Measurements from ENCODE around the gene SORT1. TPM values are rescaled to one million over a fixed set of nuclear protein-coding genes. Genes with fewer than 3 reads are reported as not detected.

The SORT1 gene
- total and polyA plus RNA-seq, 2 of the 8 experiments (the other 6 are each of a cell fraction or from before 2014, with no cell fraction given), result 18.7 to 69.6 TPM

- no peak overlapping the region for H2BK120ac ChIP-seq (replicated peaks; ENCODE audit: low read depth, low read length)
- H3K4me1 ChIP-seq (replicated peaks in 1 of 4; ENCODE audit: control insufficient read depth in 3 of 4, insufficient read depth in 4 of 4, low read length in 3 of 4), result no peaks in the 10 kb centered on the region; a peak in 1 of 7 replicates
- ChIA-PET POLR2A (ENCODE audit: partially characterized antibody) (interaction anchor here (1.0 to 1.3 kb wide), 2 partner anchors 42 to 79 kb away, joined by 3 to 4 read pairs; partner anchors contain the start of gene SORT1), CTCF (ENCODE audit: partially characterized antibody) (interaction anchor here (1.0 to 5.2 kb wide), 8 partner anchors 13 to 81 kb away, joined by 3 to 41 read pairs (median 6); partner anchors contain the start of gene MYBPHL)
- H3K79me1 ChIP-seq (ENCODE audit: low read depth, low read length), result no peaks in the 10 kb centered on the region
- FAIRE-seq (no peak), DNase-seq (ENCODE audit: low read depth in 1 of 2, low spot score in 2 of 2) (no peak)
- H3K79me2 ChIP-seq (ENCODE audit: control insufficient read depth in 1 of 2, insufficient read depth in 2 of 2, low read length in 2 of 2), result no peaks in the 10 kb centered on the region
- H3K9me3 ChIP-seq (ENCODE audit: insufficient read depth in 2 of 2, low read depth in 1 of 2, low read length in 1 of 2), result no peaks in the 10 kb centered on the region
- H4K8ac ChIP-seq (ENCODE audit: extremely low read depth, insufficient read depth, low read length), result no peak overlapping the region
- no peak overlapping the region for H2BK15ac ChIP-seq (ENCODE audit: low read length)
- H3K9ac ChIP-seq (replicated peaks in 1 of 4; ENCODE audit: extremely low read depth in 1 of 4, low read depth in 3 of 4, low read length in 3 of 4), result no peak overlapping the region
- H2BK12ac ChIP-seq (ENCODE audit: low read depth, low read length), result no peak overlapping the region
- H2BK5ac ChIP-seq (ENCODE audit: low read depth, low read length), result no peak overlapping the region
- no peak overlapping the region for H4K5ac ChIP-seq (ENCODE audit: insufficient read length, low read depth, low read length)
- H3K36me3 ChIP-seq (ENCODE audit: control insufficient read depth in 2 of 4, insufficient read depth in 4 of 4, low read length in 3 of 4), result peaks cover 24 to 64% (median 38%) of the 10 kb centered on the region in 4 experiments
- H3K27ac ChIP-seq (ENCODE audit: low read depth, low read length), result no peak overlapping the region
- no peaks in the 10 kb centered on the region for H3K27me3 ChIP-seq (replicated peaks in 1 of 4; ENCODE audit: control insufficient read depth in 3 of 4, extremely low read depth in 1 of 4, insufficient read depth in 3 of 4, low read length in 3 of 4)
- H3K4ac ChIP-seq (replicated peaks; ENCODE audit: insufficient read length, low read depth, low read length), result no peak overlapping the region
- no peak overlapping the region for H3K14ac ChIP-seq (ENCODE audit: insufficient read length)
- no peak overlapping the region for H3K56ac ChIP-seq (replicated peaks; ENCODE audit: insufficient read length, low read depth, low read length)
- WGBS, 2 experiments (ENCODE audit: extremely low coverage in 1 of 2, insufficient coverage in 1 of 2, insufficient read length in 1 of 2, insufficient replicate concordance in 2 of 2, low coverage in 1 of 2, low lambda C conversion rate in 2 of 2, missing lambda C conversion rate in 1 of 2), result 79% methylated on average over 3 of the region's 3 CpGs; no CpG with 5 or more reads in 1 of the 2 experiments
- H2AFZ ChIP-seq (ENCODE audit: low read length), result no peak overlapping the region
- no peak overlapping the region for H3K4me3 ChIP-seq (ENCODE audit: extremely low read depth in 1 of 4, insufficient read depth in 2 of 4, low read depth in 3 of 4, low read length in 4 of 4)
- H4K20me1 ChIP-seq (replicated peaks in 1 of 2; ENCODE audit: control insufficient read depth in 1 of 2, insufficient read depth in 2 of 2, low read length in 2 of 2), result no peaks in the 10 kb centered on the region
- no peak overlapping the region for H4K91ac ChIP-seq (replicated peaks; ENCODE audit: insufficient read length, low read length)
- H3K23me2 ChIP-seq (ENCODE audit: low read depth, low read length), result no peaks in the 10 kb centered on the region; the same call in 1 of the 2 replicates
- H3K4me2 ChIP-seq (ENCODE audit: insufficient read depth in 1 of 2, low read depth in 2 of 2, low read length in 2 of 2), result no peak overlapping the region
- no peak overlapping the region for H2AK5ac ChIP-seq (ENCODE audit: low read depth, low read length)
- no peak overlapping the region for H3K18ac ChIP-seq (ENCODE audit: extremely low read depth, low read length)
- no peak overlapping the region for H2BK20ac ChIP-seq (ENCODE audit: low read length)
- H3K23ac ChIP-seq (ENCODE audit: insufficient read length), result no peak overlapping the region
- TF ChIP-seq ZNF274 (IDR thresholded peaks at IDR 0.05; ENCODE audit: borderline replicate concordance, extremely low read depth, low read length) (no peak), KDM4A (IDR thresholded peaks at IDR 0.05; ENCODE audit: low read depth, low read length, severe bottlenecking) (no peak), JUND (IDR thresholded peaks at IDR 0.05; ENCODE audit: low read length) (no peak), TEAD4 (IDR thresholded peaks at IDR 0.05; ENCODE audit: low read depth, low read length) (no peak), TCF12 (IDR thresholded peaks at IDR 0.05; ENCODE audit: low read depth, low read length) (no peak), EGR1 (IDR thresholded peaks at IDR 0.05; ENCODE audit: borderline replicate concordance, low read depth, low read length) (no peak), EP300 (IDR thresholded peaks at IDR 0.05; ENCODE audit: borderline replicate concordance in 1 of 2, low read depth in 2 of 2, low read length in 2 of 2) (no peak), CHD2 (IDR thresholded peaks at IDR 0.05; ENCODE audit: low read length) (no peak), MAFK (IDR thresholded peaks at IDR 0.05; ENCODE audit: low read depth, low read length) (no peak), RXRA (IDR thresholded peaks at IDR 0.05; ENCODE audit: insufficient read depth, low read depth, low read length) (no peak), SIN3A (conservative IDR thresholded peaks at IDR 0.05 in 1 of 2, IDR thresholded peaks at IDR 0.05 in 1 of 2; ENCODE audit: low read depth in 1 of 2, low read length in 2 of 2) (no peak), POLR2AphosphoS5 (IDR thresholded peaks at IDR 0.05; ENCODE audit: low read depth, low read length) (no peak)
Measured at GRCh38 chr1:109319114-109319513, 78.6 kb downstream of the SORT1 start.
